Measurements from ENCODE around the gene ATG5. TPM values are rescaled to one million over a fixed set of nuclear protein-coding genes. Genes with fewer than 3 reads are reported as not detected.
"Not testable (repeated sequence)": the region's sequence is repeated elsewhere in the genome, so short reads cannot be mapped to it uniquely, and the experiment has no call there.

Gene ATG5
- total RNA-seq, 1 experiment from 2014 or later: 51.9 TPM

GRCh38 chr6:106251531-106252255 lies 73.9 kb downstream of the ATG5 start:
- H3K36me3 ChIP-seq, H3K9me3 ChIP-seq, H3K27me3 ChIP-seq, H3K4me3 ChIP-seq: not testable (repeated sequence)
- DNase-seq: peak; percentile 88

- Histone ChIP-seq H3K27me3 (no peaks in the 10 kb centered on the region), H3K36me3 (no peaks in the 10 kb centered on the region), H3K9me3 (no peaks in the 10 kb centered on the region), H3K4me3 (no peak overlapping the region)
- no peak for DNase-seq
These were observed 74.6 kb downstream of the ATG5 start for GRCh38 chr6:106250953-106251352.

- DNase-seq: no peak
- H3K9me3 ChIP-seq: no peaks in the 10 kb centered on the region
- no peak overlapping the region for H3K4me3 ChIP-seq
- H3K36me3 ChIP-seq: no peaks in the 10 kb centered on the region
- H3K27me3 ChIP-seq: no peaks in the 10 kb centered on the region
These were observed 75.9 kb downstream of the ATG5 start for GRCh38 chr6:106249658-106250057.

- Histone ChIP-seq H3K4me3 (no peak overlapping the region), H3K9me3 (no peaks in the 10 kb centered on the region), H3K27me3 (no peaks in the 10 kb centered on the region), H3K36me3 (no peaks in the 10 kb centered on the region)
- no peak for DNase-seq
These were observed 77.8 kb downstream of the ATG5 start for GRCh38 chr6:106247733-106248132.

GRCh38 chr6:106247293-106247692 lies 78.3 kb downstream of the ATG5 start:
- Histone ChIP-seq H3K4me3 (no peak overlapping the region), H3K36me3 (no peaks in the 10 kb centered on the region), H3K9me3 (no peaks in the 10 kb centered on the region), H3K27me3 (no peaks in the 10 kb centered on the region)
- DNase-seq: no peak

- no peaks in the 10 kb centered on the region for H3K36me3 ChIP-seq
- no peaks in the 10 kb centered on the region for H3K9me3 ChIP-seq
- H3K4me3 ChIP-seq: no peak overlapping the region
- no peaks in the 10 kb centered on the region for H3K27me3 ChIP-seq
- DNase-seq: no peak
These were observed 80.6 kb downstream of the ATG5 start for GRCh38 chr6:106244931-106245330.

GRCh38 chr6:106244521-106244920 lies 81.0 kb downstream of the ATG5 start:
- no peaks in the 10 kb centered on the region for H3K36me3 ChIP-seq
- no peak overlapping the region for H3K4me3 ChIP-seq
- no peak for DNase-seq
- no peaks in the 10 kb centered on the region for H3K9me3 ChIP-seq
- no peaks in the 10 kb centered on the region for H3K27me3 ChIP-seq

GRCh38 chr6:106243261-106243660 lies 82.3 kb downstream of the ATG5 start:
- no peak overlapping the region for H3K4me3 ChIP-seq
- H3K36me3 ChIP-seq: no peaks in the 10 kb centered on the region
- DNase-seq: no peak
- no peaks in the 10 kb centered on the region for H3K27me3 ChIP-seq
- no peaks in the 10 kb centered on the region for H3K9me3 ChIP-seq

- H3K4me3 ChIP-seq: no peak overlapping the region
- no peaks in the 10 kb centered on the region for H3K27me3 ChIP-seq
- no peaks in the 10 kb centered on the region for H3K9me3 ChIP-seq
- DNase-seq: no peak
- no peaks in the 10 kb centered on the region; the same call in 1 of the 2 replicates for H3K36me3 ChIP-seq
These were observed 84.1 kb downstream of the ATG5 start for GRCh38 chr6:106241498-106241897.

- H3K27me3 ChIP-seq: no peaks in the 10 kb centered on the region
- no peaks in the 10 kb centered on the region for H3K9me3 ChIP-seq
- H3K4me3 ChIP-seq: no peak overlapping the region
- DNase-seq: no peak
- H3K36me3 ChIP-seq: peaks cover 4% of the 10 kb centered on the region
These were observed 88.3 kb downstream of the ATG5 start for GRCh38 chr6:106237286-106237685.

GRCh38 chr6:106229876-106230445 lies 95.6 kb downstream of the ATG5 start:
- not testable (repeated sequence) for H3K9me3 ChIP-seq, H3K27me3 ChIP-seq, H3K36me3 ChIP-seq, DNase-seq, H3K4me3 ChIP-seq

GRCh38 chr6:106227612-106228507 lies 97.7 kb downstream of the ATG5 start:
- Histone ChIP-seq H3K36me3 (no peaks in the 10 kb centered on the region), H3K27me3 (no peaks in the 10 kb centered on the region), H3K9me3 (no peaks in the 10 kb centered on the region), H3K4me3 (no peak overlapping the region)
- DNase-seq: no peak

GRCh38 chr6:106226676-106227075 lies 98.9 kb downstream of the ATG5 start:
- Histone ChIP-seq H3K36me3 (no peaks in the 10 kb centered on the region), H3K27me3 (no peaks in the 10 kb centered on the region), H3K9me3 (no peaks in the 10 kb centered on the region), H3K4me3 (no peak overlapping the region)
- no peak for DNase-seq

GRCh38 chr6:106225581-106225980 lies 100.0 kb downstream of the ATG5 start:
- Histone ChIP-seq H3K9me3 (no peaks in the 10 kb centered on the region), H3K27me3 (no peaks in the 10 kb centered on the region), H3K4me3 (no peak overlapping the region), H3K36me3 (no peaks in the 10 kb centered on the region)
- no peak for DNase-seq

GRCh38 chr6:106223300-106223930 lies 102.1 kb downstream of the ATG5 start:
- DNase-seq: peak; percentile 33

GRCh38 chr6:106220485-106220884 lies 105.1 kb downstream of the ATG5 start:
- Histone ChIP-seq H3K4me3 (no peak overlapping the region), H3K9me3 (no peaks in the 10 kb centered on the region), H3K36me3 (no peaks in the 10 kb centered on the region), H3K27me3 (no peaks in the 10 kb centered on the region)
- no peak for DNase-seq

More at GRCh38 chr6:106223300-106223930, 102.1 kb downstream of the ATG5 start:
- Histone ChIP-seq H3K36me3 (no peaks in the 10 kb centered on the region), H3K9me3 (no peaks in the 10 kb centered on the region), H3K27me3 (no peaks in the 10 kb centered on the region), H3K4me3 (no peak overlapping the region)

GRCh38 chr6:106216527-106216926 lies 109.0 kb downstream of the ATG5 start:
- no peaks in the 10 kb centered on the region for H3K36me3 ChIP-seq
- no peaks in the 10 kb centered on the region for H3K9me3 ChIP-seq
- DNase-seq: no peak
- no peak overlapping the region for H3K4me3 ChIP-seq
- H3K27me3 ChIP-seq: no peaks in the 10 kb centered on the region
